GM21737 (cell line): ENCODE measurements around the gene CD93.

Experiments
- ATAC-seq: cut with Tn5 transposase; IDR thresholded peaks from one replicate; pipeline ENCODE4 v1.9.1; 2021; ENCODE audit warnings: mild to moderate bottlenecking, moderate library complexity; ENCODE audit not compliant: unreplicated experiment

CD93 gene

GRCh38 chr20:23120936-23121750 lies 35.0 kb upstream of the CD93 start:
- no peak for ATAC-seq

GRCh38 chr20:23120261-23120660 lies 34.1 kb upstream of the CD93 start:
- no peak for ATAC-seq

- no peak for ATAC-seq
Observed at GRCh38 chr20:23119456-23120216, 33.5 kb upstream of the CD93 start.

GRCh38 chr20:23118766-23119165 lies 32.6 kb upstream of the CD93 start:
- no peak for ATAC-seq

GRCh38 chr20:23118144-23118543 lies 32.0 kb upstream of the CD93 start:
- ATAC-seq = no peak

GRCh38 chr20:23117738-23118137 lies 31.6 kb upstream of the CD93 start:
- ATAC-seq = no peak

GRCh38 chr20:23116311-23117089 lies 30.4 kb upstream of the CD93 start:
- no peak for ATAC-seq

- ATAC-seq = no peak
Observed at GRCh38 chr20:23115822-23116221, 29.7 kb upstream of the CD93 start.

- no peak for ATAC-seq
Observed at GRCh38 chr20:23114448-23115082, 28.4 kb upstream of the CD93 start.

- no peak for ATAC-seq
Observed at GRCh38 chr20:23114018-23114417, 27.9 kb upstream of the CD93 start.

GRCh38 chr20:23112595-23112994 lies 26.5 kb upstream of the CD93 start:
- ATAC-seq = no peak

GRCh38 chr20:23111944-23112342 lies 25.8 kb upstream of the CD93 start:
- ATAC-seq = no peak

- ATAC-seq = no peak
Observed at GRCh38 chr20:23111307-23111943, 25.3 kb upstream of the CD93 start.

GRCh38 chr20:23108871-23109270 lies 22.7 kb upstream of the CD93 start:
- ATAC-seq = no peak

GRCh38 chr20:23107466-23107865 lies 21.3 kb upstream of the CD93 start:
- no peak for ATAC-seq

- no peak for ATAC-seq
Observed at GRCh38 chr20:23106271-23106851, 20.2 kb upstream of the CD93 start.

GRCh38 chr20:23105193-23105592 lies 19.1 kb upstream of the CD93 start:
- no peak for ATAC-seq

GRCh38 chr20:23103284-23104018 lies 17.3 kb upstream of the CD93 start:
- ATAC-seq = no peak

- ATAC-seq = no peak
Observed at GRCh38 chr20:23101696-23102406, 15.7 kb upstream of the CD93 start.
